EH (cell line): ENCODE results near the gene ALDH1A3.

Experiments used
- DNase-seq: peaks from one replicate; pipeline ENCODE4 v3.0.0-alpha.2; 2015; ENCODE audit warnings: low read depth

Gene ALDH1A3

DNA sequence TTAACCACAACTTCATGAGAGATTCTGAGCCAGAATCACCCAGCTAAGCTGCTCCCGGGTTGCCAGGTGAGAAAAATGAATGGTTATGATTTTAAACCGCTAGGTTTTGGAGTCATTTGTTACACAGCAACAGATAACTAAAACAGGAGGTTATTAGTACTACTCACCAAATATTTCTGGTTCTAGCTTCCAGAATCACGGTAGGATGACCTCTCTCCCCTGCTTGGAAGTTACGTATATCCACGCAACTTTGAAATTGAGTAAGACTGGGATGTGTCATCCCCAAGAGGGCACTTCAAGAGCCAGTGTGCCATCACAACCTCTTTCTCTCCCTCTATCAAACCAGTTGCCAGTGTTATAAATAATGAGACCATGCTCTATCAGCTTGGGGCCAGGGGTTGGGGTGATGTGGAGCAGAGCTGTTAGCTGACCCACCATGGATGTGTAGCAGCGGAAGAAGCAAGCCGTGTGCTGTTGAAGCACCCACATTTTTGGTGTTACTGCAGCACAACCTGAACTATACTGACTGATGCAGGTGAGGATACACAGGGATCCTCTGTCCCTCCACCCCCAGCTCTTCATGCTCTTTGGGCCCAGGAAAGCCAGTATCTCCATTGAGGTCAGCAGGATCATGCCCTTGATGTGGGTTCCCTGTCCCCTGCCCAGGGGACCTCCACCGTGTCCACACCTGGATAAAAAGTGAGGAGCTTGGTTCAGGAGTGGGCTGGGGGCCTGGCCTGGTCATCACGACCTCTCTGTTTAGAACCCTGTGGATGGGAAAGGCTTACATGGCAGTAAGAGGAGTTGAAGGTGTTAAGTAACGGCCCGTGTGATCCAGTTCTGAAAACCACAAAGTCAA lies 19.4 kb upstream of the ALDH1A3 start:
- no peak for DNase-seq

DNA sequence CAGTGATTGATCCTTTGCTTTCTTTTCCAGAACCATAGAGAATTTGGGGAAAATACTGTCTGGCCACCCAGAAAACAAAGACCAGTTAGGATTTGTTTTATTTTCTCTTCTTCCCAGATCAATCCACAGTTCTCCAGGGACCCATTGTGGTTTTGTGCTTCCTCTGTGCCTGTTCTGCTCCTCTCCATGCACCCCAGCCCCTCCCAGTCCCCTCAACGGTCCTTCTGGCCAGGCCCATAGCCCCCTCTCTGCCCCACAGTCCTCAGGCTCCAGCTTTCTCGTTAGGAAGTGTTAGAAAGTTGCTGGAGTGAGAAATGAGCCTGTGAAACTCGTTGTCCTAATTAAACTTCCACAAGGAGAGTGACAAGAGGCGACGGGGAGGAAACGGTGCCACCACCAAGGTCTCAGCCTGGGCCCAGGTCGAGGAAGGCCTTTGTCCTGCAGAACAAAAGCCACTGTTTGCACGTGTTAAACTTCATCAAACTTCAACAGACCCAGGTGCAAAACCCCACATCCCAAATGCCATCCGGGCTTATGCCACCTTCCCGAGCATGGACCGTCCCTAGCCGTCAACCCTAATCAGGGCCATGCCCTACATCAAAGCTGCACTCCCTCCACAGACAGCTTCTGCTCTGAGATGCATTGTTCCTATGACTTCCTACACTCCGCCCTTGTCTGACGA lies 18.7 kb upstream of the ALDH1A3 start:
- DNase-seq, result no peak

DNA sequence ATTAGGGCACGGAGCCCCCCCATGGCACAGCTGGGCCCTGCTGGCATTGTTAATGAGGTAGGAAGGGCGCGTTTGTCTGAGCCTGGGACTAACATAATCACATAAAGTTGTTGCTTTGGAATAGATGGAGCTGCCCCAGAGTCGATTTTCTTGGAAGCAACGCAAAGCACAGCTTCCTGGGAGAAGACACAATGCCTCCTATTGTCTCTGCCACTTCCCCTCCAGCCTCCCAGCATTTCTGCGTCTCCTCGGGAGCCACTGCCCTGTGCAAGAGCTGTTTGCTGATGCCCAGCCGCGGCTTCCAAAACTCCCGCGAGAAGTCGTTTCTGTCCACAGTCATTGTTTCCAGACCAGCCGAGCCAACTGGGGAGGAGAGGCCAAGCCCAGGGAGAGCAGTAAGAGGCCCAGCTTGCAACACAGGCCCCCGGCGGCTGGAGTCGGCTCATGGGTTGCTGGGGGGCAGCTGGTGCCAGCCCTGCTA lies 18.1 kb upstream of the ALDH1A3 start:
- DNase-seq, result no peak

DNA sequence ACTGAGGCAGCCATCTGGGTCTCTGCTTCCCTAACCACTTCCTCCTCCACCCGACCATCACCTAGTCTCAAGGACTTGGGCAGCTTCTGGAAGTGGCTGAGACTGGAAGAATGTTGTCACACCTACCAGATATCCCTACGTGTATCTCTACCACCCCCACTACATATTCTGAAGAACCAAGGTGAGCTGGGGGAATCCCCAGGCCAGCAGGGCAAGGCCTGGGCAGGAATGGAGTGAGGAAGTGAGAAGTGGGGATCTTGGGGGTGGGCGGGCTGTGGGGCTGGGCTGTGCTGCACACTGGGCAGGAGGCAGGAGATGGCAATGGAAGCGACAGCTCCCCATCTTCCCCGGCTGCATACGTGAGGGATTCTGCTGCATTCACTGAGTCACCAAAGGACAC lies 17.5 kb upstream of the ALDH1A3 start:
- no peak for DNase-seq

DNA sequence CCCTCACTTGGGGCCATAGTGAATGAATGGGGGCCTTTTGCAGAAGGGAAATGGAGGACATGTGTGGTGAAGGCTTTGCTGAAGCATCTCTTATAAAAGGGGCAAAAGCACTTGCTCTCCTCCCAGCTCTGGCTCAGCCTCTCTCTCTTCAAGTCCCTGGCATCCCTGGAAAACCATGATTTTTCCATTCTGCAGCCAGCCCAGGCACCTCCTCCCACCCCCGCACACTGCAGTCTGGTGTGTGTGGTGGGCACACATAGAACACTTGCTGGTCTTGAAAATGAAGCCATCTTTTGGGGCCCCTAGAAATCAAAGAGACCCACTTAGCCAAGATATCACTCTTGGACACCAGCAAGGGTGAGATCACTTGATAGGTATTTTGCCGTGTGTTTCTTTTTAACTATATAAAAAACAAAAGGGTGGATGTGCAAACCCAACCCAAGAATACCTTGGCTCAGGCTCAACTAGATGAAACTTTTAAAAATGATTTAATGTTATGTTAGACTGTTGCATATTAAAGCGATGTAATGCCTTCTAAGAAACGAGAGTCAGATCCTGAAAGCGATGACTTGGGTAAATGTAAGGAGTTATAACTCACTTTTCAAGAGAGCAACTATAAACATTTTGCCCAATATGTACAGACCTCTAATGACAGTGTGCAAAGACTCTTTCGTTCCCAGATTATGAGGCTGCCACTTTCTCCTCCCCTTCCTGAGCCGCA lies 16.4 kb upstream of the ALDH1A3 start:
- no peak for DNase-seq

DNA sequence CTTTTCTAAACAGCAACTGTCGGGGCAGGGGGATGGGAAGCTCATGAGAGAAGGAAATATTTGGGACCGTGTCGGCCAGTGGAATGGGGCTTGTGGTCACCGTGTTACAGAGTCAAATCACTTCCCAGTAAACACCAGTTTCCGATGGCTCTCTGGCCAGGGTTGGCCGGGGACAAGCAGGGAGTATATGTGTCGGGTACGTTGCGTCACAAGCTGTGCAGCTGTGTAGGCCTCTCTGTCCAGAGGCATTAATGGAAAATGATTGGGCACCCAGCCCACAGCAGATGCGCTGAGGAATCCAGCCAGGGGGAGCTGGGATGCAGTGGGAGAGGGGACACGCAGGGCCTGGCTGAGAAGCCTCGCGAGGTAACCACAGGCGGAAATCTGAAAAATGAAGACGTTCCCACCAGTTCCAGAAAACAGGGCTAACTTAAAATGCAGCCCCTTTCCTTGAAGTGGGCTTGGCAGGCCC lies 15.8 kb upstream of the ALDH1A3 start:
- DNase-seq, result peak; percentile 88

DNA sequence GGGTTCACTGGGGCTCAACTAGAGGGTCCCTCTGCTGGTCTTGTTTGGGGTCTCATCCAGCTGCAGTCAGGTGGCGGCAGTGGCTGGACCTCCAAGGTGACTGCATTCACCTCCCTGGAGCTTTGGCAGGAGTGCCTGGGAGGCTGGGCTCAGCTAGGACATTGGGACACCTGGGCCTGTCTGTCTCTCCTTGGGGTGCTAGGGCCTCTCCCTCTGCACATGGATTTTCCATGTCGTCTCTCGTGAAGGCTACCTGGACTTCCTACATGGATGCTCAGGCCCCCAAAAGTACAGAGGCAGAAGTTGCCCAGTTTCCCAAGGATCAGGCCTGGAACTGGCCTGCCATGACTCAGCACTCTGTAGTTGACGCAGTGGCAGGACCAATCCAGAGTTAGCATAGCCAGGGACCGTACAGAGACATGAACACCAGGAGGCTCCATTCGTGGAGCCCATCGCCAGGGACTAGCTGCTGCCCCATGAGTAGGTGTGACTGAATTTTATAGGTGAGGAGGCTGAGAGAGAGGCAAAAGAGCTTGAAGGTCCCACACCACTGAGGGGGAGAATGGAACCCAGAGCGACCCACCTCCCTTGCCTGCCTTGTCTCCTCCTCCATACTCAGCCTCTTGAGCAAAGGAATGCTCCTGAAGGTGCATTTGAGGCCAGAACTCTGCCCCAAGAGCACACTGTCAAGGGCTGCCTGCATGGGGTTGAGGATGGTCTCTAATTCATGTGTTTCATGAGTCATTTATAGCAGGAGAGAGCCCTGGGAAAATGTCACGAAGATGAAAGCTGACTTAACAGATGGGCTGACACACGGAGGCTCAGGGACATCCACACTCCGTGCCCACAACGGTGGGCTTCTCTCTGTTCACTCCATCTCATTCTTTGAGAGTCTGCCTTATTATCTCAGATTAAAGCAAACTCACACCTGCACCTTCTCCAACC lies 13.0 kb upstream of the ALDH1A3 start:
- no peak for DNase-seq

DNA sequence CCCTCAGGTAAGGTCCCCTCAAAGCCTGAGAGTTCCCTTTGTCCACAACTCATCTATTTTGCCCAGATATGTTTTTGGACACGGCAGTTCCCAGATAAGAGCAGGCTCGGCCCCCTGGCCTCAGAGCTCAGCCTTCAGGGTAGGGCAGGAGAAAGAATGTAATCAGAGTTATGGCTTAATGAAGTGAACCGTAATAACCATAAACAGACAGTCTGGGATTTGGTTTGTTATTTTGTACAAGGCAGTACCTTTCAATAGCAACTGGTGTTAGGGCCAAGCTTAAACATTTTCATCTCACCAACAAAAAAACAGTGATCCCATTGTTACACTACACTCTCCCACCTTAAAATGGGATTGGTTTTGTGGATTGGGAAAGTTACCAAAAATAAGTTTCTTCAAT lies 12.2 kb upstream of the ALDH1A3 start:
- DNase-seq, result no peak

DNA sequence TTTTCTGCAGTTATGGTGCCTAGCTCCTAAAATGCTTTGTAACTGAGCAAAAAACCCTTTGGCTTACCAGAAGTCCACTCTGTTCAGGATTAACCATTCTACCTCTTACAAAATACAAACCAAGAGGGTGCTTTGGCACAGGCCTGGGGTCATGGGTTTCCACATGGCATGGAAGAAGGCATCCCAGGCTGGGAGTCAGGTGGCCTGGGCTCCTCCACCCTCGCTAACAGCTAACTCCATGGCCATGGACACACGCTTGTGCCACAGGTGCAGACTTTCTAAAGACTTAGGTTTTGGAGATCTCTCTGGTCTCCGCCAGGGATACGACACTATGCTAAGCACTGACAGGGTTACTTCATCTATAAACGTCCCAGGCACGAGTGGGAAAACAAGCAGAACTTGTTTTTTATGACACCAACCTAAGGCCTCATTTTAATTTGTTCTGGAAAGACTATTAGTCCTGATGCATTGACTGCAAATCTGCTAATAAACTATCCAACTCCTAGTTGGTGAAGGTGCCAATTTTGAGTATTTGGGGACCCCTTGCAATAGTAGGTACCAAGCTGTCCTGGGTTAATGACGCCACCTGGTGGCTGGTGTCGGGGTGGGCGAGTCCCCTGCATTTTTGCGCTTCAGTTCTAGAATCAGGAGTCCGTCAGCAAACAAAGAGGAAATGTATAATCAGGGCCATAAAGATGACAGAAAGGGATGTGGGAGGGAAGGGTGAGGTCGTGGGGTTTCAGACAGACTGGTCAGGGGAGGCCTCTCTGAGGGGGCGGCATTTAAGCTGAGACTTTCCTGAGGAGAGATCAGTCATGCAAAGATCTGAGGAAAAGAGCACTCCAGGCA lies 10.3 kb upstream of the ALDH1A3 start:
- no peak for DNase-seq

DNA sequence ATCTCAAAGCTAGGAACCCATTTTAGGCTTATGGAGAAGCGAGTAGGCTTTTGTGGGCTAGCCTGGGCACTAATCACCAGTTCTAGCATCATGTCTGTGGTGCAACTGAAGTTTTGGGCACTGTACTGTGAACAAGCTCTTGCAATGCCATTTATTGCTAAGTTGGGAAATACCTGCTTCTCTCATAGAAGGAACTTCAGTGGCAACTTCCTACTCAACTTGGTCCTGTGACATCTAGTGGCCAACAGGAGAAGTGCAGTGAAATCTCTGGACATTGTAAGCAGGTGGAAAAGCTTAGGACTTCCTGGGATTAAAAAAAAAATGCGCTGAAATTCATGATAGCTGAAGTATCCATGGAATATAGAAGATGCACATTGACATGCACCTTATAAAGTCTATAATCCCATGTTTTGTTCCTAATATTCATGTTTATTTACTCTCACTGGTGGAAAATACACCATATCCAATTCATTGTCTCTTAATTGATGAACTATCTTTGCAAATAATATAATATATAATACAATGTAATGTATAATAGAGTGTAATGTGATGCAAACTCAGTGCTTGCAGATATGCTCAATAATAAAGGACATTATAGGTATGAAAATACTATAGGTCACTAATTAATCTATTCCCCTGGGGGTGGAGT lies 6.5 kb upstream of the ALDH1A3 start:
- peak; percentile 80 for DNase-seq

DNA sequence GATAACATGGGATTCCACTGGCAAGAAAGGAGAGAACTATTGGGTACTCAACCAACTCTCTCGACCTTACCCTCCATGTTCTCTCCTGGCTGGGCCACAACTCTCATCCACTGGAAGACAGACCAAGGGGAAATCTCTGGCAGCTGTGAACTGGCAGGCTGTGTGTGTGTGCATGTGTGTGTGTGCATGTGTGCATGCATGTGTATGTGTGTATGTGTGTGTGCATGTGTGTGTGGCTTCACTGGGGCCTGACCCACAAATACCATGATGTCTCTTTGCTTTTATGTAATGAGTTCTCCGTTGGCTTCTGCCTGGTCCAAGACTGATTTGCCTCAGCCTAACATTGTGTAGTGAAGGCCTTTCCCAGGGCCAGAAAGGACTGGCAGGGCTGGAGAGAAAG lies 4.1 kb upstream of the ALDH1A3 start:
- no peak for DNase-seq

DNA sequence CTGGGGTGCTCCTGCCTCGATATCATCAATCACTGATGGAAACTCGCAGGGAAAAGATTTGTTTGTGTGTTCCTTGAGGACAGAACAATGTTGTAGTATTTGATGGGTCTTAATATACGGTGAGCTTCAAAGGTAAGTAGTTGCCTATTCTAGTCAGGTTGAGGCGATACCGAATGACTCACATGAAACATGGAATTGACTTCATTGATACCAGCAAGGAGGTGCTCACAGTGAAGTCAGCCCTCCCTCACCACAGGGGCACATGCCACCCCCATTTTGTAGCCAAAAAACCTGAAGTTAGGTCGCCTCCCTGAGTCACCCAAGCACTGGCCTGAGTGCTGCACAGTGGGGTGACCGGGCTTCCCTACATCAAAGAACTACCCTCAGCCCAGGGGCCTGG lies 3.7 kb upstream of the ALDH1A3 start:
- DNase-seq, result no peak

DNA sequence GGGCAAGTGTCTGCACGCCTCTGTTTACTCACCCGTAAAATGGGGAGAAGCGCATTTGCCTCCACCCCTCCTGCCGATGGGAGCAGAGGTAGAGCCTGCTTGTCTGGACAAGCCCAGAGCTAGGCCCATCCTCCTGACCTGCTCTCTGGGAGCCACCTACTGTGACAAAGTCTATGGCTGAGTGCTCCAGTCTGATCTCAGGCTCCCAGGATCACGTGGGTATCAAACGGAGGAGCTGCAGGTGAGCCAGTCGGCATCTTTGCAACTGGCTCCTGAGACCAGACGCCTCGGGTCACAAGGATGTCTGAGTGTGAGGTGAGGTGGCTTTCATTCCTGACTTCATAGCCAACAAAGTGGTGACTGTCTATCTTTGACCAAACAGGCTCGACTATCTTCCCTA lies 2.1 kb upstream of the ALDH1A3 start:
- DNase-seq, result no peak

DNA sequence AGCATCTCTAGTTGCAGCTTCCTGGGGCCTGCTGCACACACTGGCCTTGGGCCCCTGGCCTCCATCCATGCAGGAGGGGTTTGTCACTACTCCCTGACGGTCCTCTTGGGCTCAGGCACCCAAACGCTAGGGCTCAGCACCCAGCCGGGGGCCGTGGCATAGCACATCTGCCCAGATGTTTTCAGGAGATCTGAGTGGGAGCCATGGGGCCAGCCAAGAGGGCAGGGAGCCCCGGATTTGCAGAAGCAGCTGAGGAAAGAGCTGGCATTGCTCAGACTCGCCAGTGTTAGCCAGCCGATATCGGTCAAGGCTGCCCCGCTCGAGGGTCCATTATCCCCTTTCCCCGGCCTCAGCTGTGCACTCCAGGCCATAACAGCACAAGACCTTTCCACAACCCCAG lies 1.5 kb upstream of the ALDH1A3 start:
- DNase-seq, result no peak

DNA sequence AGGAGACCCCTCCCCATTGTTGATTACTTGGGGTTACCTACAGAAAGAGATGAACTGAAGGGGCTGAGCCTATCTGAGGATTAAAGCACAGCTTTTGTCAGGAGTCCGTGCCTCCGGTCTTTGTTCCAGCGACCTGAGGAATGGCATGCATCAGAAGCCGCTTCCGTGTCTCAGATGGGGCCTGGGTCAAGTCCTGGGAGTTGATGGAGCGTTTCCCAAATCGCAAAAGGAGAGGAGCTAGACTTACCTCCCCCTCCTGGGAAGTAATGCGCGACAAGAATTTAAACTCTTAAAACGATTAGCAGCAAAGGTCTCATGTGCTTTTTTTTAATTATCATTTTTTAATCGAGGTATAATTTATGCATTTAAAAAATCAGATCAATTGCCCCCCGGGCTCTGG lies 983 bp upstream of the ALDH1A3 start:
- DNase-seq, result no peak

DNA sequence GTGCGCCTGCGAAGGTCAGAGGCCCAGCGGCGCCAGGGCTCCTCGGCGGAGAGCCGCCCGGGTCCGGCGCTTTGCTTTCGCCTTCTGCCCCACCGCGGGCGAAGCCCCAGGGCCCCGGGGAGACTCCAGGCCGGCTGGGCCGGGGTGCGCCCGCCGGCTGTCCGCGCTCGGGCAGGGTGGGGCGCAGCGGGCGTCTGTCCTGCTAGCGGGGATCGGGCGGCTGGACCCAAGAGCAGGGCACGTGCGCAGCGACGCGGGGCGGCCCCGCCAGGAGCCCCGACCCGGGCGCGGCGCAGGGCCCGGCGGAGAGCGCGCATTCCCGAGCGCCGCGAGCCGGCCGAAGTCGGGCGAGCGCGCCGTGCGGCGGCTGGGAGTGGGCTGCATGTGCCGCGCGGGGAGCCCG lies 569 bp upstream of the ALDH1A3 start:
- no peak for DNase-seq

DNA sequence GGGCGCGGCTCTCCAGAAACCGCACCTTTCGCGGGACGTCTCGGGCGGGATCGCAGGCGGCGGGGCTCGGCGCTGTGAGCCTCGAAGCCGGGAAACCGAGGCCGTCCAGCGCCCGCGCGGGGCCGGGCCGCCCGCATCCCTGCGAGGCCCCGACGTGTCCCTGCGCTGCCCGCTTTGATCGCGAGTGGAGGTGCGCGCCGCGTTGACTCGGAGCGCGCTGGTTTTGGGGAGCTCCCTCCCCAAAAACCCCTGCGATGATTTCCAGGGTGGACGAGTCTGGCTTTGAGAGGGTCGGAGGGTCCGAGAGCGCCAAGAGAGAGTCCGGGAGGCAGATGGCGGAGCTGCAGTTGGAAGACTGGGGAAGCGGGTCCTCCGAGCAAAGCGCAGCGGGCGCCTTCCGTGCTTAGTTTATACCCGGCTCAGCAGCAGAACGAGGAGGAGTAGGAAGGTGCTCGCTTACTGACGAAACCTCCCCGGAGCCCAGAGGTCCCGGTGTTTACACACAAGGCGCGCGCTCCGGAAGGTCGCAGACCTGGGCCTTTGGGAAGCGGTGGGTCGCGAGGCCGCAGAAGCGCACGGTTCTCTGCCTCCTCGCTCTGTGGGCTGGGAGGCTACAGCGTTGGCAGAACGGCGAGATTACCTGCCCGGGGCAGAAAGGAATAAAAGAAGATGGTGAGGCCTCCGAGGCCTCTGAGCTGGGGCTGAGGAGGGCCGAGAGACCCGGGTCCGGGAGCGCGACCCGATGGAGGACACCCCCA lies 687 bp downstream of the ALDH1A3 start:
- DNase-seq, result no peak

DNA sequence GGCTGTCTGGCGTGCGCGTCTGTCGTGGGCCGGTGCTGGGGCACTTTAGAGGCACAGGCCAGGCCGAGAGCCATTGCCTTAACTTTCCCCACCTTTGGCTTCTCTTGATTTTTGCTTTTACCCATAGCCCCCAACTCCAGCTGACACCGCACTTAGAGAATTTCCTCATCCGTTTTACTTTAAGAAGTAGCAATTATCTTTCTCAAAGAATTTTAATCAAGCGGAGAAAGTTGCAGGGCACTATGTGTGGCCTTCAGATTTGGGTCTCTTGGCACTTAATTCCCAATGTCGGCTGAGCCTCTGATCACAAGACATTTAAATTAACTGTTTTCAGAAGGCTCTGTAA lies 1.2 kb downstream of the ALDH1A3 start:
- no peak for DNase-seq

DNA sequence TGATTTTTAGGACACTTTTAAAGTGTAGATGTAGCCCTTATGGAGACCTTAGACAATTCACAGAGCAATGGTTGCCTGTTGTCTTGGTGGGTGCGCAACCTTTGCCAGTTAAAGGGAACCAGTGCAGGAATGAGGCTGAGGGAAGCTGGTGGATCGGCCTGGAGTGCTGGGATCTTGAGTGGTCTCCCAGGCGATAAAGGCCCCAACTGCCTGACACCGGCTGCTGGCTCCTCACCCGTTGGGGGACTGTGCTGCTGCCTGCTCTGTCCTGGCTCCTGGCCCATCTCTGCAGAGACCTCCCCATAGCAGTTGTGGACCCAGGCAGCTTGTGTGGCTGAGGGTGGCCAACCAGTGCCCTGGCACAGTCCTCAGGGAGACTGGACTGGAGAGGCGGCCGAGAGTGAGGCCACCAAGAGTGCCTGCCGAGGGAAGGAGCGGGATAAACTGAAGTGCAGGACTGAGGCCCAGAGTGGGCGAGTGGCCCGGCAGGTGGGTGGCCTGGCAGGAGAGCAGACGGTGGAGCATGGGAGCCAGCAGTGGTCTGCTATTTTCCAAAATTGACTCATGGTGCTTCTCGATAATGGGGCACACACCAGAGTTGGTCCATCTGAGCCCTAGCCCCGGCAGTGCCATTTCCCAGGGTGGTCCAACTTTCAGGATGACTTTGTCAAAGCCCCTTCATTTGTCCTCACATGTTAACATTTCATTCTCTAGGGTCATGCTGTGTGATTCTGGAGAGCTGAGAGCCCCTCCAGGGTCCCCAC lies 2.1 kb downstream of the ALDH1A3 start:
- DNase-seq, result no peak
